PFSK-1 (cell line): ENCODE measurements around the gene ARHGEF33.

ENCODE experiments used
- FOXP2 ChIP-seq: optimal IDR thresholded peaks from 2 replicates; pipeline ENCODE3; 2011; ENCODE audit warnings: borderline replicate concordance, control low read depth, inconsistent platforms; ENCODE audit not compliant: insufficient read depth; ENCODE audit errors: extremely low read length, extremely low read depth
- POLR2AphosphoS5 ChIP-seq: IDR thresholded peaks from 2 replicates; pipeline ENCODE4 v1.6.1; 2012; ENCODE audit warnings: low read depth, mild to moderate bottlenecking, control low read depth, low read length, moderate library complexity
- REST ChIP-seq, 2 experiments: IDR thresholded peaks; 2 replicates each; pipeline versions ENCODE4 v1.6.1 to v1.8.0; 2011 to 2012; ENCODE audit warnings: low read depth in 2 of 2, low read length in 2 of 2, control low read depth in 1 of 2, inconsistent platforms in 1 of 2, mild to moderate bottlenecking in 1 of 2, moderate library complexity in 1 of 2; ENCODE audit not compliant: insufficient read depth in 1 of 2
- SIN3A ChIP-seq: IDR thresholded peaks from 2 replicates; pipeline ENCODE4 v1.6.1; 2012; ENCODE audit warnings: mild to moderate bottlenecking, low read length, moderate library complexity, borderline replicate concordance; ENCODE audit not compliant: insufficient read depth
- TAF1 ChIP-seq: IDR thresholded peaks from 2 replicates; pipeline ENCODE4 v1.6.1; 2012; ENCODE audit warnings: low read length, control low read depth, borderline replicate concordance; ENCODE audit not compliant: insufficient read depth

- no peak for TF ChIP-seq POLR2AphosphoS5
- TF ChIP-seq SIN3A: no peak
- no peak for TF ChIP-seq TAF1
- TF ChIP-seq REST (IDR thresholded peaks at IDR 0.05; ENCODE audit: insufficient read depth in 1 of 2, low read depth in 2 of 2, low read length in 2 of 2): no peak
- no peak for TF ChIP-seq FOXP2
Measured at GRCh38 chr2:38959938-38960608, 70.4 kb downstream of the ARHGEF33 start.
